Activated T-helper 9 cell treated with anti-CD3 and anti-CD28 coated beads, Interleukin-2, amount 50 U/mL, for 16 hours (primary cell): ENCODE measurements around the gene WNT9B.
A peak's percentile ranks its signal among the peaks of the same experiment; 100 is the strongest.
"Not testable (repeated sequence)": the region's sequence is repeated elsewhere in the genome, so short reads cannot be mapped to it uniquely, and the experiment has no call there.

Source experiments
- DNase-seq: peaks from one replicate; pipeline ENCODE4 v3.0.0-alpha.2; 2020; ENCODE audit warnings: low read depth

Gene WNT9B

DNA sequence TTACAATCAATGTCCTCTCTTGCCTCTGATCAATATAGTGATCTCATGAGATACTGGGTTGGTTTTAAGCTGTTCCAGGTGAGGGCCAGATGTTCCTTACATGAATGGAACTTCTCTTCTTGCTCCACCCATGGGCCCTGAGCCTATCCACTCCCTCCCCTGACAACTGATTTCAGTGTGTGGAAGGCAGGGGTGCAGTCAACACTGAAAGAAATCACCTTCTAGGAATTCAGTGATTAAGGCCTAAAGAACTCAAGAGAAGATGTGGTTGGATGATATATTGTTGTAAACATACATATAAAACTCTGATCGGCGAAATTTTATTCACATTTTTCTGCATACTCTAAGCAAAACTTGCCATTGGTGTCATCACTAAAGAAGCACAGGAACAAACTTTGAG is 64.8 kb downstream of the WNT9B start:
- DNase-seq, result no peak

DNA sequence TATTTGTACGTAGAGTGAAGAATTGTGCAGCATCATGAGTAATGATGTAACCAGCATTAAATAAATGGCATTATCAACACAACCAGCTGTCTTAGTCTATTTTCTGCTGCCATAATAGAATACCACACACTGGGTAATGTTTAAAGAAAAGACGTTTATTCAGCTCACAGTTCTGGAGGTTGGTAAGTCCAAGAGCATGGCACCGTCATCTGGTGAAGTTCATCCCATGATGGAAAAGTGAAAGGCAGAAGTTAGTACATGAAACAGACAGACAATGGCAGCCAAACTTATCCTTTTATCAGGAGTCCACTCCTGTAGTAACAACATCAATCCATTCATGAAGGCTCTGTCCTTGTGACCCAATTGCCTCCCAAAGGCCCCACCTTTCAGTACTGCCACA is 65.2 kb downstream of the WNT9B start:
- DNase-seq, result no peak

DNA sequence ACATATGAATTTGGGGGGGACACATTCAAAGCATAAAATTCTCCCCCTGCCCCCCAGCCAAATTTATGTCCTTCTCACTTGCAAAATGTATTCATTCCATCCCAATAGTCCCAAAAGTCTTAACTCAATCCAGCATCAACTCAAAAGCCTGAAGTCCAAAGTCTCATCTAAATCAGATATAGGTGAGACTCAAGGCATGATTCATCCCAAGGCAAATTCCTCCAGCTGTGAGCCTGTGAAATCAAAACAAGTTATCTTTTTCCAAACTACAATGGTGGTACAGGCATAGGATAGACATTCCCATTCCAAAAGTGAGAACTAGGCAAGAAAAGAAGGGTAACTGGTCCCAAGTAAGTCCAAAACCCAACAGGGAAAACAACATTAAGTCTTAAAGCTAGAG is 65.7 kb downstream of the WNT9B start:
- DNase-seq, result no peak

DNA sequence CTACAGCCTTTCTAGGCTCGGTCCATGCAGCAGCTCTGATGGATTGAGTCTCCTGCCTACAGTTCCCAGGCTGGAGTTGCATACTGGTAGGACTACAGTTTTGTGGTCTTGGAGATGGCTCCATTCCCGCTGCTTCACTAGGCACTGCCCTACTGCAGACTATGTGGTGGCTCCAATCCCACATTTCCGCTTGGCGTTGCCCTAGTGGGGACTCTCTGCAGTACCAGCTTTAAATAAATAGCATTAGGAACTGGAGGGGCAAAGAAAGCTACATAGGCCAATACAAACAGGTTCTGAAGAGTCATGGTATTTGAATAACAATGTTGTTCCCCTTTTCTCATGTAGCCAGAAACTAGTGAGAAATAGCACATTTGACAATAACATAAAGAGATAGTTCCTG is 66.1 kb downstream of the WNT9B start:
- DNase-seq, result no peak

DNA sequence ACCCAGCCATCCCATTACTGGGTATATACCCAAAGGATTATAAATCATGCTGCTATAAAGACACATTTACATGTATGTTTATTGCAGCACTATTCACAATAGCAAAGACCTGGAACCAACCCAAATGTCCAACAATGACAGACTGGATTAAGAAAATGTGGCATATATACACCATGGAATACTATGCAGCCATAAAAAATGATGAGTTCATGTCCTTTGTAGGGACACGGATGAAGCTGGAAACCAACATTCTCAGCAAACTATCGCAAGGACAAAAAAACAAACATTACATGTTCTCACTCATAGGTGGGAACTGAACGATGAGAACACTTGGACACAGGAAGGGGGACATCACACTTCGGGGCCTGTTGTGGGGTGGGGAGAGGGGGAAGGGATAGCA is 70.6 kb downstream of the WNT9B start:
- DNase-seq, result not testable (repeated sequence)

DNA sequence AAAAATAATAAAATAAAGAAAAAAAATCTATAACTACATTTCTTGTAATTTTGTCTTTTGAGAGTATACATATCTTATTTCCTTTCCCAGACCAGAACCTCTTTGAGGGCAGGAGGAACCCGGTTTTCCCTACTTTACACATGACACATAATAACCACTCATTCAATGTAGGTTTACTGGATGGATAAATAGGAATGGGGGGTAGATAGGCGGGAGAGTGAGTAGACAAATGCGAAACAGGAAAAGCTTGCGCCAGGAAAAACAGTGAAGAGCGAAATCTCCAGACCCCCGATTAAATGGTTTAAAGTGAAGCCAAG is 71.1 kb downstream of the WNT9B start:
- DNase-seq, result no peak

DNA sequence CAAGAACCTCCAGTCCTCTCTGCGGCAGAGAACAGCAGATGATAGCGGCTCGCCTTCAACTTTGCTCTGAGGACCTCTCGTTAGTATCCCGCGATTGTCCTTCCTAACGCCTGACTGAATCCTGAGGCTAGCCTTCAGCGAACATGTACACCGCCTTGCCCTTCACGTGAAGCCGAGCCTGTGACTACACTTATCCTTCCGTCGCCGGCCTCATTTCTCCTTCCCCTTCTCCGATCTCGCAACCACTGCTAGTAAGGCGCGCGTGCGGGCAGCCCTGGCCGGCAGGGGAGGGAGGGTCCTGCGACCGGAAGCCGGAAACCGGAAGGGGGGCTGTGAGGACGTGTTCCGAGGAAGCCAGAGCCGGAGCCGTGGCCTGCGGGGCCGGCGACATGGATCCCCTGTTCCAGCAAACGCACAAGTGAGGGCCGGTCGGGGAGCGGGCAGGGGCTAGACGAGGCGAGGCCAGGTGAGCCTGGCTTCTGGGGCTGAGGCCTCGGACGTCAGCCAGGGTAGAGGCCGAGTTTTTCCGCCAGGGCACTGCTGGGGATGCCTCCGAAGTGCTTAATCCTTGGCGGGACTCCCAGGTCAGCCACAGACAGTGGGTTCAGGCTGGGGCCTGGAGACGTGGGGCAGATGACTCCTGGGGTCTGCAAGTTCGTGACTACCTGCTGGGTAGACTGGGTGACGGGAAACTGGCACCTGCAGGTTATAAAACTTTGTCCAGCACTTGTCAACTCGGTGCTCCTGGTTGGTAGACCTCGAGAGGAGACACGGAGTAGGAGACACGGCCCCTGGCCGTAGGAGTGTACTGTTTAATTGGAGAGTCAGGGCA is 71.6 kb downstream of the WNT9B start, which contains the start of gene GOSR2:
Gene GOSR2, plus strand, starts transcription at position 357 of the 832 bp plus-strand sequence. Its CDS starts 33 bp downstream, at position 390.
- DNase-seq, result peak; percentile 82

DNA sequence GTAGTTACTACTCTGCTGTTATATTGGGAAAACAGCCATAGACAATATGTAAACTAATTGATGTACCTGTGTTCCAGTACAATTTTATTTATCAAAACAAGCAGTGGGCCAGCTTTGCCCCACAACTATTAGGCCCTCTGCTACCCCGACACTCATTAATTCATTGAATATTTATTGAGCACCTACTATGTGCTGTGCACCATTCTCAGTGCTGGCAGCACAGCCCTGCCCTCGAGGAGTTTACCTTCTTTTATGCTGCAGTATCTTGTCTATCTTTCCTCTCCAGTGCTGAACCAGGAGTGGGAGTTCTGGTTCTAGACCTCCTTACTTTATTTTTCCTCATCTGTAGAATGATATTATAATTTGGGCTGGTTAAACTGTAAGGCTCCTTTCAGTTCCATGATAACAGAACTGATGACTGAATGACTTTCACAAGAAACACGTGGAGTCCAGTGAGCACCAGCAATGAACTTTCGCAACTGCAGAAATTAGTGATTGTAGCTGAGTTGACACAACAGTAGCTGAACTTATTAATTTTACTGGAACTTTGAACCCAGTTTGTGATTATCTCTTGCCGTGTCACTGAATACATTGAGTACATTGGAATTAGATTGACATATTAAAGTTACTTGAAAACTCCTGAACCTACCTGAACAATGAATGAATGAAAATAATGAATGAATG is 73.9 kb downstream of the WNT9B start:
- DNase-seq, result no peak

DNA sequence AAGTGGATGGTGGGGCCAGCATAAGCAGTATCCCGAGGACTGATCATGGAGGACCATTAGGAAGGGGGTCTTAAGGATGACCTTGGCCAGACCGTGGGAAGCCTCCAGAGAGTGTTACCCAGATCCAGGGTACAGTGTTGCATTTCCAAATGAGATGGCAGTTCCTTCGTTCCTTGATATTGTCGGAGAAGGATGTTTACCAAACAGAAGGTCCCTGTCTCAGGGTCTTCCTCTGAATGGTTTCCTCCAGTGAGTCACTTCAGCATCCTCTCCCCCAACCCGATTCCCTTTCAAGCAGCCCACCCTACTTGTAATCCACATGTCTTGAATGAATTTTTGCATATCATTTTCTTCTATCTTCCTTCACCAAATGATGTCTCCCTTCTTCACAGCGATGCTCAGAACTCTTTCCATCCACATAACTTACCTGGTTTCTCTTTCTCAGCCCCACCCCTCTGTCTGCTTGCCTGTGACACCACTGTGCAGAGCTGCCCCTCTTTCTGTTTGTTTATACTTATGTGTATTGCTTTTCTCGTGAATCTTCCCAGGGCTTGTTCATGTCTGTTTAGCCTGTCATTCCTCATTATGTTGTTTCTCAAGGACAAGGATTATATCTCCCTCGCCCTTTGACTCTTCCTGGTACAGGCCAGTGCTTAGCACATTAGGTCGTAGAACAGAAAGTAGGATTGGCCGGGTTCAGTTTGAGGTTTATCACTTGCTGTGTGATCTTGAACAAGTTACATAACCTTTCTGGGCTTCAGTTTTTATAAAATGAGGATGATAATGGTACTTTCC is 77.3 kb downstream of the WNT9B start:
- no peak for DNase-seq

DNA sequence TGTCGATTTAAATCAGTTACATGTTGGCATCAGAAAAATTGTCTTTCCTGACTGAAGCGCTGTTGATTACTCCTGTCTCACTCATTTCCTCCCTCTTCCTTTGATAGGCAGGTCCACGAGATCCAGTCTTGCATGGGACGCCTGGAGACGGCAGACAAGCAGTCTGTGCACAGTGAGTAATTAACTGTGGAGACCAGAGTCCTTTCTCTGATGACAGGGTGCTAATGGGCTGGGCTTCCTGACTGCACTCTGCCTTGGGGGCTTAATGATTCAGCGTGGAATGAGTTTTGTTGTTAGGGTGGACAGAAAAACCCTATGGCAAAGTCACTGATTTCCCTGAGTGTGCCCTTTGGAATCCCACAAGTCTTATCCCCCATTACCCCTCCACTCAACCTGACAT is 78.0 kb downstream of the WNT9B start:
- no peak for DNase-seq

DNA sequence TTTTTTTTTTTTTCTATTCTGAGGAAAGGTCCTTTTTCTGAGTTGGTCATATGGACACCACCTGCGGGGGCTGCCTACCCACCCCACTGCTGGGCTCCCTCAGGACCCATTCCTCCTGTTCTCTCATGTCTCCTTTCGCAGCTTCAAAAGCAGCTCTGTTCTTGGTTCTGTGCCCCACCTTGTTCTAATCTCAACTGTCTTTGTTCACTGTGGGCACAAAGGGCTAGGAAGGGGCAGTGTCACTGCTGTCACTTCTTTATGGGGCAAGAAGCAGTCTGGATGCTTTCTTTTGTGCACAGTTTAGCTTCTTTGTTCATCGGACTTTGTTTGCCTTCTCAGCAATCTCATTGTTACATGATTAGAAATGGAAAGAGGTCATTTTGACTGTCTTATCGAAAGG is 78.7 kb downstream of the WNT9B start:
- DNase-seq, result no peak

DNA sequence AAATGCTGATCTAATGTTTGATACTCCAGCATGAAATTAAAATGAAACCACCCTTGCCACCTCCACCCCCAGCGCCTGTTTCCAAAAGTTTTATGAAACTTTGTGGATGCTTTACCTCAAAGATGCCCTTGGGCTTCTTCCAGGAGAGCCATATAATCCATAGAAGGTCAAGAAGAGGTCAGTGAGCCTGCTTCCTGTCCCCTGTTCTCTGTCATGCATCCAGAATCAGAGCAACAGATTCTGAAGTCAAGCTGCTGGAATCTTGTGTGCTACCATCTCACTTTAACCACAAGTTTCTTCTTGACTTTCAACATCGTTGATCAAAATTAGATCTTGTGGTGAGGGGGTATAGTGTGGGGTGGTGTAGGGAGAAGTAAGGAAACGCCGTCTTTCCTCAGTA is 80.2 kb downstream of the WNT9B start:
- DNase-seq, result no peak

DNA sequence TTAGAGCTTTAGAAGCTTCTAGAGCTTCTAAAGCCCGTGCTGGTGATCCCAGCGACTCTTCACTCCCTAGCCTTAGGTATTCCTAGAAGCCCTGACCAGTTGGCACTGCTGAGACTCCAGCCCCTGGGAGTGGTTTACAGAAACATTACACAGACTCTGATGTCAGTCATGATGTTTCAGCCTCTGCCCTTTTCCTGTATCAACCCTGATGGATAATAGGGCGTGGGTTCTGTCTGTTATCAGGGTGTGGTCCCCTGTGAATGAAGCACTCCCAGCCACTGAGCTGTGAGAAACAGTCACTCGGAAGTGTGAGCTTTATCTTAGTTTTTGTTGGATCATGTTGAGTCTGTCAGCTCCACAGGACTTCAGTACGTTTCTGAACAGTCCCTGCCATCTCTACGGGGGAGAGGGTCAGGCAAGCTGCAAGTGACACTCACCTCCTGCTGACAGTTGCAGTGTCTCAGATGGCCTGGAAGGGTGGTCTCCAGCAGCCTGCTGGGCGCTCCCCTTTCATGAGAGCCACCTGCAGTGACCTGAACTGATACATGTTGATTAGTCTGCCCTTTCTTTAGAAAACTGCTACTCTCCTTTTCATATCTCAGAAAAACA is 84.4 kb downstream of the WNT9B start:
- no peak for DNase-seq
